Fibroblast of peridontal ligament (primary cell): ENCODE results near the gene ZNF584.
"Not testable (repeated sequence)": the region's sequence is repeated elsewhere in the genome, so short reads cannot be mapped to it uniquely, and the experiment has no call there.

Experiments used
- DNase-seq: peaks from one replicate; pipeline ENCODE4 v3.0.0-alpha.2; 2010; ENCODE audit errors: extremely low read depth

Gene ZNF584

DNA sequence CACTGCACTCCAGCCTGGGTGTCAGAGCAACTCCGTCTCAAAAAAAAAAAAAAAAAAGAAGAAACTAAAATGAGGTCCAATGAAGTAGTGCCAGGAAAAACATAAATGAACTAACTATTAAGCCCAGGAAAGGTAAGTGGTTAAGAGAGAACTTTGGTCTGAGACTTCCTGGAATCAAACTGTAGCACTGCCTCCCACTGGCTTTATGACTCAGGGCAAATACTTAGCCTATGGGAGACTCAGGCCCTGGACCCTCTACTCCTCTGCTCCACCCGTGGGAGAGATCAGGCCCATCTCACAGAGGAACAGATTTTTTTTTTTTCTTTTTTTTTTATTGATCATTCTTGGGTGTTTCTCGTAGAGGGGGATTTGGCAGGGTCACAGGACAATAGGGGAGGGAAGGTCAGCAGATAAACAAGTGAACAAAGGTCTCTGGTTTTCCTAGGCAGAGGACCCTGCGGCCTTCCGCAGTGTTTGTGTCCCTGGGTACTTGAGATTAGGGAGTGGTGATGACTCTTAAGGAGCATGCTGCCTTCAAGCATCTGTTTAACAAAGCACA is 4.5 kb upstream of the ZNF584 start:
- not testable (repeated sequence) for DNase-seq

DNA sequence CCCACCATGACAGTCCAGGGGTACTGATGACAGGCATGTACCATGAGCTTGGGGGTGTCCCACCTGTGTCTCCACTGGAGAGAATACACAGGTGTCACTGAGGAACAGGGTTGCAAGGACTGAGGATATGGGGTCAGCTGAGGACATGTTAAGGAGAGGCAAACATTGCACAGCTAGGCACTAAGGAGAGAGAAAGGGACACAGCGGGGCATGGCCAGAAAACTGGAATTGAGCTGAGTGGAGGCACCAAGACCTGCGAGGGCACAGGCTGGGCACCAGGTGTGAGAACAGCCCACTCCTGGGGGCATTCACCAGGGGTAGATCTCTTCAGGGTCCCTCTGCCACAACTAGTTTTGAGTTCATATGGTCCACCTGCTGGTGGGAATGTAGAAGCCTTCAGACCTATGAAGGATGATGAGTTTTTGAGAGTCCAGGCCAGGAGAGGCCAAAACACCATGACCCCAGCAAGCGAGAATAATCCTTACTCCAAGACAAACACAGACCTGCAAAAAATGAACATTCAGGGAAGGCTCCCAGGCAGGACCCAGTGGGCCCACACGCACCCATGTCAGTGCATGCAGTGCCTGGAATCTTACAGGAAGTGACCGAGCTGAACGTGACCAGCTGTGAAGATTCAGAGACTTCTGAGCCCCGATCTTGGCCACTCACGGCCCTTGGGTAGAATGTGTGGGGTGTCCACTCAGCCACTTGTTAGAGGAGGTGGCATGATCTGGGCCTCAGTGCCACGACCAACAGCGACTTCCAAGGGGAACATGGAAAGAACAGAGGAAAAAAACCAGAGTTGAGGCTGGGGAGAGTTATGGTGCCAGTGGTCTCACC is 1.4 kb upstream of the ZNF584 start:
- DNase-seq, result no peak

DNA sequence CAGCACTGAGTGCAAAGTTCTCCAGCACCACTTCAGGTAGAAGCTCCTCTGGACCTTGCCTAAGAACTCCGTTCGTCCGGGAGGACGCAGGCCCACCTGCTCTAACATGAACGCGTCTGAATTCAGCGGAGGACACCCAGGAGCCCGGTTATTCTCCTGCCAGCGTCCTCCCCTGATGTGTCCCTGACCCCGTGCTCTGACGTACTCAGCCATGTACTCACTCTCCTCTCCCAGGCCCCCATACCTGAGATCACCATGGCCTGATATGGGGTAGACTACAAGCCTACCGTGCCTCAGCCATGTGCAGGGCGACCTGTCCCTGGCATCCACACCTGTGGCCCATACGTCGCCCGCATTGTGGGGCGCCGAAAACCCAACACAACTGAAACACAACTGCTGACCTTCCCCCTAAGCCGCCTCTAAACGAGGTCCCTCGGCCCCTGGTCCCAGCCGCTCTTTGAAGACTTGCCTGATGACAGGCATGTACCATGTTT is 744 bp upstream of the ZNF584 start:
- no peak for DNase-seq

- no peak for DNase-seq
Measured at GRCh38 chr19:58409010-58409790, 751 bp downstream of the ZNF584 start.

DNA sequence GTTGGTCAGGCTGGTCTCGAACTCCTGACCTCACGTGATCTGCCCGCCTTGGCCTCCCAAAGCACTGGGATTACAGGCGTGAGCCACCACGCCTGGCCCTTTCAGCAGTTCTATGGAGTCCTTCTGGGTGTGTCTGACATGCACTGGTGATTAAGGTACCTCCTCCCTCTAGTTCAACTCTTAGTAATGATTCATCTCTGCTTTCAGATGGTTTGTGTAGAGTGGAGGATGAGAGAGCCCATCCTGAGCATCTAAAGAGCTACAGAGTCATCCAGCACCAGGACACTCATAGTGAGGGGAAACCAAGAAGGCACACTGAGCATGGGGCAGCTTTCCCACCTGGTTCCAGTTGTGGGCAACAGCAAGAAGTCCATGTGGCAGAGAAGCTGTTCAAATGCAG is 8.2 kb downstream of the ZNF584 start:
- no peak for DNase-seq

GRCh38 chr19:58417071-58417470 is 8.6 kb downstream of the ZNF584 start:
- no peak for DNase-seq

DNA sequence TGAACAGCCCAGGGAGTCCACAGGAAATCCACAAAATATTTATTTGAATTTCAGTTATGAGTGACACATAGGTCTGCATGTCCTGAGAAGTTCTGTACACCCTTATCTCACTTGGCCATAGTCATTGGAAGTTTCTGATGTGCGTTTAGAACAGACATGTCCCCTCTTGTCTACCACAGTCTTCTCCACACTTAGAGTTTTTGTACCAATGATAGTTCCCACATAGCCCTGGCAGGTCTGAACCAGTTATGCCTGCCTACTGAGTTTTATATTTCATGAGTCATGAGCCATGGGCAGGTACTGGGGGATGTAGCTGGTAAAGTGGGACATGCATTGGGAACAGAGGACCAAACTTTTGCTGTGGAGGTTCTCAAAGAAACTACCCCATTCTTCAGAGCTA is 20.2 kb downstream of the ZNF584 start:
- DNase-seq, result no peak

GRCh38 chr19:58429745-58430144 is 21.3 kb downstream of the ZNF584 start:
- no peak for DNase-seq

DNA sequence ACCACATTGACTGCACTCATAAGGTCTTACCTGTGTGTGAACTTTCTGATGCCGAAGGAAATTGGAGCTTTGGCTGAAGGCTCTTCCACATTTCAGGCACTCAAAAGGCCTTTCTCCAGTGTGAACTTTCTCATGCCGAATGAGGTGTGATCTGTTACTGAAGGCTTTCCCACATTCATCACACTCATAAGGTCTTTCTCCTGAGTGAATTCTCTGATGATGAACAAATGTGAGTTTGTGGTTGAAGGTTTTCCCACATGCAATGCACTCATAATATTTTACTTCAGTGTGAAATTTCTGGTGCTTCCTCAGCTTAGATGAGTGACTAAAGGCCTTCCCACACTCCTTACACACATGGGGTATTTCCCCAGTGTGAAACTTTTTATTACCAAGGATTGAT is 25.8 kb downstream of the ZNF584 start:
- DNase-seq, result peak; percentile 15

GRCh38 chr19:58439576-58440554 is 31.4 kb downstream of the ZNF584 start, which contains the start of gene ZNF132:
TSS of gene ZNF132 (minus strand) at chr19:58440153. CDS start at chr19:58439821, 332 bp downstream.
- peak; percentile 100 for DNase-seq

DNA sequence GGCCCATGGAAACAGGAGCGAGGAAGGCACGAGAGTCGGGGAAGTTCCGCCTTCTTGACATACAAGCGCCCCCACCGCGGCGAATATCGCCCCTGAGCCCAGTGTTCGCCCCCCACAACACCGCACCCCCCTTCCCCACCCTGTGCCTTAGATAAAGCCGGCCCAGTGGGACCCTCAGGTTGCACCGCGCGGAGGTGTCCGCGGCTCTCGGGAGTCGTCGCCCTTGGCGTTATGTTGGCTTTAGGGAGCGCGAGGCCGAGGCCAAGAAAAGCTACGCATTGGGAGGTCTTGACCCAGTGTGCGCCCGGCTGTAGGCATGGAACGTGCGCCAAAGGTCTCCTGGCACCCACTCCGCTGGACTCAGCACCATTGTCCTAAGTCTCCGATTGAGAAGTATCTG is 32.1 kb downstream of the ZNF584 start:
- no peak for DNase-seq

DNA sequence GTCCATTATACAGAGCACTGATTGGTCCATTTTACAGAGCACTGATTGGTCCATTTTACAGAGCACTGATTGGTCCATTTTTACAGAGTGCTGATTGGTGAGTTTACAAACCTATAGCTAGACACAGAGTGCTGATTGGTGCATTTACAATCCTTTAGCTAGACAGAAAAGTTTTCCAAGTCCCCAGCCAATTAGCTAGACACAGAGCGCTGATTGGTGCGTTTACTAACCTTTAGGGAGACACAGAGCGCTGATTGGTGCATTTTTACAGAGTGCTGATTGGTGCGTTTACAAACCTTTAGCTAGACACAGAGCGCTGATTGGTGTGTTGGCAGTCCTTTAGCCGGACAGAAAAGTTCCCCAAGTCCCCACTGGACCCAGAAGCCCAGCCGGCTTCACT is 34.5 kb downstream of the ZNF584 start:
- not testable (repeated sequence) for DNase-seq

DNA sequence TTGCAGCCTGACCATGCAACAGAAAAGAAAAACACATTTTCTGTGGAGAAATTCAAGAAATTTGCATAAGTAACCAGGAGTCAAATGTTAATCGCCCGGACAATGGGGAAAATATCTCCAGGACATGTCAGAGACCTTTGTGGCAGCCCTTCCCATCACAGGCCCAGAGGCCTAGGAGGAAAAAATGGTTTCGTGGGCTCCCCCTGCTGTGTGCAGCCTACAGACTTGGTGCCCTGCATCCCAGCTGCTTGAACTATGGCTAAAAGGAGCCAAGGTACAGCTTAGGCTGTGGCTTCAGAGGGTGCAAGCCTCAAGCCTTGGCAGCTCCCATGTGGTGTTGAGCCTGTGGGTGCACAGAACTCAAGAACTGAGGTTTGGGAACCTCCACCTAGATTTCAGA is 40.4 kb downstream of the ZNF584 start:
- not testable (repeated sequence) for DNase-seq

GRCh38 chr19:58449980-58450379 is 41.5 kb downstream of the ZNF584 start:
- not testable (repeated sequence) for DNase-seq

- DNase-seq, result no peak
Measured at GRCh38 chr19:58450856-58451357, 42.5 kb downstream of the ZNF584 start.

DNA sequence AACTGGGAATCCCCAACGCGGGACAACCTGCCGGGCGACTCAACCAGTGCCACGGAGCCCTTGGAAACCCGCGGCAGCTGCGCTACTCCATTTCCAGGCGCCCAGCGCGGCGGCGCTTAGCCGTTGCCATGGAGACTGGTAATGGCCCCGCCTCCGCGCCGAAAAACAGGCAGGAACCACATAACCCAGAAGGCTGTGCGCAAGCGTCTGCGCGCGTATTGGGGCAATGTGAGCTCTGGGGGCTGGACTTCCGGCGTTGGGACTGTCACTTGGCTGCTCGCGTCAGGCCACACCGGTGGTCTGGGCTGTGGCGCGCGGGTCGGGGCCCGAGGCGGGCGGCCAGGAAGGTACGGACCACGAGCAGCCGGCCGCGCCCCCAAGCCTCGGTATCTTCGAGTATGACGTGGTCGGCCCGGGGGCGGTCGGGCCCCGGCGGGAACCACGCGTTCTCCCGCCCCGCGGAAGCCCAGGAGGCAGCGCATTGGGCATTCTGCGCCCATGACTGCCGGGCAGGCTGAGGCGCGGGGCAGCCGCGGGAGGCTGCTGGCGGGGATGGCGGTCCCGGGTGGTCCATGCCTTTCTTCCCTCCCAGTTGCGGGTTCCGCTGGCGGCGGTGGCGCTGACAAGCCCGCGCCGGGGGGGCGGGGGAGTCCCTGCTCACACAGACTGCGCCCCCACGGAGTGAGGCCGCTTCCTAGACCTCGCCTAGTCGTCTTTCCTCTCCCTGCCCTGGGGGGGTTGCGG is 43.1 kb downstream of the ZNF584 start, which contains the start of gene ZNF324B:
ZNF324B (plus strand) TSS at position 265 of the 744 bp plus-strand sequence. CDS start 2,080 bp downstream, outside the sequence.
- peak; percentile 91 for DNase-seq

DNA sequence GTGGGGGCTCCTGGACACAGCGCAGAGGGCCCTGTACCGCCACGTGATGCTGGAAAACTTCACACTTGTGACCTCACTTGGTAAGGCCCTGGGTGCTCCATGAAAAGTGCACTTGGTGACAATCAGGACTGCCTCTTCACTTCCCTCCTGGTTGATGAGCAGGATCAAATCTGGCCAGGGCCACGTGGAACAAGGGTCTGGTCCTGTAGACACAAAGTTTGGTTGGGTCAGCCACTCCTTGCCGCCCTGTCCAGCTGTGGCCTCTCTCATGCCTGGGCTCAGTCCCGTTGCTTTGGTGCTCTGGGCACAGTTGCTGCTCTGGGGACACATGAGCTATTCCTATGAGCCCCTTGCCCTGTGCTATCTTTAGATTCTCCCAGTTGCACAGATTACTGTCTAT is 45.3 kb downstream of the ZNF584 start:
- no peak for DNase-seq

DNA sequence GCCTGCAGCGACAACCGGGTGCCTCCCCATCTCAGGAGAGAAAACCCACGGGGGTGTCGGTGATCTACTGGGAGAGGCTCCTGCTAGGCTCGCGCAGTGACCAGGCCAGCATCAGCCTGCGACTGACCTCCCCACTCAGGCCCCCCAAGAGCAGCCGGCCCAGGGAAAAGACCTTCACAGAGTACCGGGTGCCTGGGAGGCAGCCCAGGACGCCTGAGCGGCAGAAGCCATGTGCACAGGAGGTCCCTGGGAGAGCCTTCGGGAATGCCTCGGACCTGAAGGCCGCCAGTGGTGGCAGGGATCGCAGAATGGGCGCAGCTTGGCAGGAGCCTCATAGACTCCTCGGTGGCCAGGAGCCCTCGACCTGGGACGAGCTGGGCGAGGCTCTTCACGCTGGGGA is 46.9 kb downstream of the ZNF584 start:
- no peak for DNase-seq

DNA sequence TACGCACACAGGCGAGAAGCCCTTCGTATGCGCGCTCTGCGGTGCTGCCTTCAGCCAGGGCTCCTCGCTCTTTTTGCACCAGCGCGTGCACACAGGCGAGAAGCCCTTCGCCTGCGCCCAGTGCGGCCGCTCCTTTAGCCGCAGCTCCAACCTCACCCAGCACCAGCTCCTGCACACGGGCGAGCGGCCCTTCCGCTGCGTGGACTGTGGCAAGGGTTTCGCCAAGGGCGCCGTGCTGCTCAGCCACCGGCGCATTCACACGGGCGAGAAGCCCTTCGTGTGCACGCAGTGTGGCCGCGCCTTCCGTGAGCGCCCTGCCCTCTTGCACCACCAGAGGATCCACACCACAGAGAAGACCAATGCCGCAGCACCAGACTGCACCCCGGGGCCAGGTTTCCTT is 47.7 kb downstream of the ZNF584 start:
- no peak for DNase-seq

GRCh38 chr19:58460039-58460438 is 51.6 kb downstream of the ZNF584 start:
- DNase-seq, result no peak
